B cell (primary cell): ENCODE measurements around the gene ERG. TPM values are rescaled to one million over a fixed set of nuclear protein-coding genes. Genes with fewer than 3 reads are reported as not detected.

ENCODE experiments used
- ATAC-seq: fragments of 200-7000 bp; cut with Tn5 transposase; one replicate; pipeline ENCODE4 v1.10.0; 2021; ENCODE audit warnings: low read depth, mild to moderate bottlenecking, moderate number of reproducible peaks, moderate library complexity
- CTCF ChIA-PET: fragments of 350-600 bp; sonication (Branson Sonifier 250); formaldehyde crosslinking; loops from one replicate; lab custom pipeline; 2021; ENCODE audit warnings: antibody characterized with exemption, inconsistent platforms; lab: Charles Lee
- POLR2A ChIA-PET: fragments of 350-600 bp; sonication (Branson Sonifier 250); formaldehyde crosslinking; loops from one replicate; lab custom pipeline; 2021; ENCODE audit warnings: antibody characterized with exemption; lab: Charles Lee
- DNase-seq: peaks from one replicate; pipeline ENCODE4 v3.0.0; 2013
- H2AFZ ChIP-seq: 2 replicates; pipeline ENCODE4 v1.6.1; 2012; ENCODE audit warnings: mild to moderate bottlenecking, low read depth, low read length; ENCODE audit not compliant: insufficient read depth, poor library complexity, severe bottlenecking
- H3K27ac ChIP-seq, 2 donors: 1 replicate in 1 of 2; 2 replicates in 1 of 2; pipeline ENCODE4 v1.5.1; 2012 to 2013; ENCODE audit warnings: low read length in 2 of 2, mild to moderate bottlenecking in 2 of 2, moderate library complexity in 1 of 2
- H3K27me3 ChIP-seq, 4 experiments: fragments of 200-600 bp in 1 of 4; sonication (generic) in 1 of 4; replicated peaks in 1 of 4; 1 replicate in 2 of 4; 2 replicates in 2 of 4; pipeline versions ENCODE4 v1.6.1 to v1.7.0; 2013 to 2016; ENCODE audit warnings: low read length in 3 of 4, mild to moderate bottlenecking in 2 of 4, mixed read lengths in 1 of 4, moderate library complexity in 1 of 4; ENCODE audit not compliant: insufficient read depth in 4 of 4, control insufficient read depth in 3 of 4; ENCODE audit errors: control extremely low read depth in 1 of 4
- H3K36me3 ChIP-seq, 2 experiments: replicated peaks in 1 of 2; 1 replicate in 1 of 2; 2 replicates in 1 of 2; pipeline versions ENCODE4 v1.6.1 to v1.7.1; 2013; ENCODE audit warnings: low read length in 1 of 2; ENCODE audit not compliant: insufficient read depth in 2 of 2, control insufficient read depth in 1 of 2; ENCODE audit errors: control extremely low read depth in 1 of 2, extremely low read depth in 1 of 2
- H3K4me1 ChIP-seq, 2 donors: fragments of 200-600 bp in 1 of 2; sonication (generic) in 1 of 2; 1 replicate in 1 of 2; 2 replicates in 1 of 2; pipeline versions ENCODE4 v1.5.1 to v1.6.1; 2013 to 2017; ENCODE audit warnings: low read length in 2 of 2; ENCODE audit not compliant: control insufficient read depth in 2 of 2, insufficient read depth in 2 of 2
- H3K4me2 ChIP-seq: replicated peaks from 2 replicates; pipeline ENCODE3; 2012; ENCODE audit warnings: mild to moderate bottlenecking, low read depth, low read length; ENCODE audit not compliant: poor library complexity, severe bottlenecking
- H3K4me3 ChIP-seq, 5 experiments: fragments of 200-600 bp in 1 of 5; sonication (generic) in 1 of 5; 1 replicate in 3 of 5; 2 replicates in 2 of 5; pipeline versions ENCODE4 v1.5.1 to v1.7.0; 2011 to 2016; ENCODE audit warnings: low read length in 4 of 5, mild to moderate bottlenecking in 4 of 5, low read depth in 2 of 5, control low read depth in 1 of 5, moderate library complexity in 1 of 5; ENCODE audit not compliant: insufficient read depth in 1 of 5; ENCODE audit errors: control extremely low read depth in 1 of 5, extremely low read depth in 1 of 5
- H3K79me2 ChIP-seq: fragments of 200-600 bp; sonication (generic); one replicate; pipeline ENCODE4 v1.6.0; 2016; ENCODE audit warnings: low read length; ENCODE audit not compliant: control insufficient read depth, insufficient read depth
- H3K9ac ChIP-seq: fragments of 200-600 bp; sonication (generic); 2 replicates; pipeline ENCODE4 v1.6.1; 2017; ENCODE audit warnings: mild to moderate bottlenecking, low read length, moderate library complexity
- H3K9me3 ChIP-seq, 3 donors: one replicate each; pipeline versions ENCODE4 v1.6.1 to v1.7.1; 2013; ENCODE audit warnings: low read length in 2 of 3; ENCODE audit not compliant: control insufficient read depth in 2 of 3, insufficient read depth in 1 of 3; ENCODE audit errors: control extremely low read depth in 1 of 3
- H4K20me1 ChIP-seq: 2 replicates; pipeline ENCODE4 v1.6.0; 2012; ENCODE audit warnings: mild to moderate bottlenecking, low read length; ENCODE audit not compliant: insufficient read depth, control insufficient read depth, poor library complexity, severe bottlenecking
- H3K27ac Mint-ChIP-seq: one replicate; pipeline ENCODE4 v1.8.0; 2021; ENCODE audit warnings: mixed read lengths
- H3K27me3 Mint-ChIP-seq: one replicate; pipeline ENCODE4 v1.8.0; 2021; ENCODE audit warnings: mixed read lengths
- H3K4me1 Mint-ChIP-seq: one replicate; pipeline ENCODE4 v1.8.0; 2021; ENCODE audit warnings: mixed read lengths
- H3K4me3 Mint-ChIP-seq: one replicate; pipeline ENCODE4 v1.8.0; 2021; ENCODE audit warnings: mixed read lengths
- H3K9me3 Mint-ChIP-seq: one replicate; pipeline ENCODE4 v1.8.0; 2022; ENCODE audit warnings: mixed read lengths; ENCODE audit not compliant: insufficient read depth
- CTCF ChIP-seq: fragments of 200-600 bp; IDR thresholded peaks from one replicate; pipeline ENCODE4 v1.8.0; 2022; ENCODE audit warnings: antibody characterized with exemption, mild to moderate bottlenecking
- EZH2 ChIP-seq: IDR thresholded peaks from 2 replicates; pipeline ENCODE4 v1.6.1; 2012; ENCODE audit warnings: borderline replicate concordance, low read depth, mild to moderate bottlenecking, moderate library complexity, low read length; ENCODE audit not compliant: insufficient read depth, poor library complexity, severe bottlenecking
- WGBS: methylation state at CpG from one replicate; pipeline ENCODE4 v1.1.5; 2013; ENCODE audit warnings: missing lambda C conversion rate; ENCODE audit not compliant: insufficient coverage; 5-methylcytosine and 5-hydroxymethylcytosine counted together
- intact Hi-C: fragments of 100-400 bp; cut with micrococcal nuclease; formaldehyde crosslinking; loops from one replicate; pipeline ENCODE4 v1.10.0; 2022
- polyA plus RNA-seq: library from polyadenylated mRNA; depleted of rRNA; stranded (reverse); fragments of >200 nt; gene quantifications from 2 replicates; pipeline ENCODE4 v1.2.3, GENCODE V29; 2012
- total RNA-seq, 2 donors: library from RNA; stranded (reverse); fragments of 120-200 nt in 1 of 2; gene quantifications; 1 replicate in 1 of 2; 2 replicates in 1 of 2; pipeline versions ENCODE4 v1.2.3 to v1.2.4, GENCODE V29; 2013 to 2022

The ERG gene
- total and polyA plus RNA-seq, 2 donors (not counting 1 experiment from before 2014, with no cell fraction given), result 0.17 TPM; not detected in 1

GRCh38 chr21:38342739-38343138 is 155.5 kb downstream of the ERG start:
- Histone ChIP-seq H3K4me3 (no peak overlapping the region), H2AFZ (no peak overlapping the region), H3K4me1 (no peaks in the 10 kb centered on the region), H3K36me3 (no peaks in the 10 kb centered on the region), H3K27me3 (no peaks in the 10 kb centered on the region), H3K4me2 (no peak overlapping the region), H3K9me3 (peaks cover 0 to 5% (median 0%) of the 10 kb centered on the region in 3 donors), H3K79me2 (no peaks in the 10 kb centered on the region), H3K27ac (no peak overlapping the region), H3K9ac (no peak overlapping the region), H4K20me1 (no peaks in the 10 kb centered on the region)
- intact Hi-C loops, result no loop called here
- TF ChIP-seq CTCF (no peak), EZH2 (no peak)
- no peaks in the 10 kb centered on the region for H3K27me3 Mint-ChIP-seq
- no peak overlapping the region for H3K4me3 Mint-ChIP-seq
- no peak overlapping the region for H3K27ac Mint-ChIP-seq
- H3K4me1 Mint-ChIP-seq, result no peaks in the 10 kb centered on the region
- H3K9me3 Mint-ChIP-seq, result no peaks in the 10 kb centered on the region
- no CpG with 5 or more reads among the region's 1 CpG for WGBS
- ATAC-seq, result no peak
- POLR2A ChIA-PET, result no interaction called here
- CTCF ChIA-PET, result no interaction called here
- no peak for DNase-seq

GRCh38 chr21:38341546-38342012 is 156.7 kb downstream of the ERG start:
- no peak overlapping the region for H3K4me3 Mint-ChIP-seq
- WGBS, result 91% methylated on average over 5 of the region's 5 CpGs
- no peaks in the 10 kb centered on the region for H4K20me1 ChIP-seq
- peaks cover 0 to 5% (median 0%) of the 10 kb centered on the region in 3 donors for H3K9me3 ChIP-seq
- POLR2A ChIA-PET, result no interaction called here
- intact Hi-C loops, result no loop called here
- H3K4me2 ChIP-seq, result no peak overlapping the region
- no peak overlapping the region for H3K27ac ChIP-seq
- H3K27ac Mint-ChIP-seq, result no peak overlapping the region
- CTCF ChIA-PET, result no interaction called here
- no peaks in the 10 kb centered on the region for H3K27me3 ChIP-seq
- no peak overlapping the region for H3K9ac ChIP-seq
- no peak overlapping the region for H2AFZ ChIP-seq
- ATAC-seq (no peak), DNase-seq (no peak)
- H3K27me3 Mint-ChIP-seq, result no peaks in the 10 kb centered on the region
- no peak overlapping the region for H3K4me3 ChIP-seq
- H3K9me3 Mint-ChIP-seq, result no peaks in the 10 kb centered on the region
- no peaks in the 10 kb centered on the region for H3K4me1 Mint-ChIP-seq
- H3K79me2 ChIP-seq, result no peaks in the 10 kb centered on the region
- TF ChIP-seq EZH2, result no peak
- TF ChIP-seq CTCF, result no peak
- no peaks in the 10 kb centered on the region for H3K4me1 ChIP-seq
- no peaks in the 10 kb centered on the region for H3K36me3 ChIP-seq
